Measurements from ENCODE around the gene SLC44A4. TPM values are rescaled to one million over a fixed set of nuclear protein-coding genes. Genes with fewer than 3 reads are reported as not detected.
"Not testable (repeated sequence)": the region's sequence is repeated elsewhere in the genome, so short reads cannot be mapped to it uniquely, and the experiment has no call there.

Gene SLC44A4
- total and polyA plus RNA-seq, 5 donors = 0.05 TPM; not detected in 4

- Histone ChIP-seq H3K27ac (ENCODE audit: low read length) (no peak overlapping the region), H3K27me3 (ENCODE audit: control insufficient read depth, insufficient read depth) (no peaks in the 10 kb centered on the region), H3K4me1 (ENCODE audit: control insufficient read depth, insufficient read depth, low read length) (no peaks in the 10 kb centered on the region), H3K9me3 (ENCODE audit: control insufficient read depth, low read length) (no peaks in the 10 kb centered on the region), H3K4me3 (ENCODE audit: low read length) (no peak overlapping the region)
- 75% methylated on average over 8 of the region's 8 CpGs for WGBS
- ATAC-seq (no peak), DNase-seq (peak in 2 of 3 donors; percentile 25 to 36)
- intact Hi-C loops (cut with DNase I) = loop anchor here in 1 of 4 donors (10.0 kb wide), 1 partner anchor 185 kb away; the partner anchor contains the start of gene LY6G5C
These were observed 9.5 kb downstream of the SLC44A4 start for GRCh38 chr6:31869343-31869742.

GRCh38 chr6:31868658-31868971 lies 10.2 kb downstream of the SLC44A4 start:
- not testable (repeated sequence) for H3K9me3 ChIP-seq (ENCODE audit: control insufficient read depth, low read length); H3K27ac ChIP-seq (ENCODE audit: low read length); H3K4me3 ChIP-seq (ENCODE audit: low read length); H3K4me1 ChIP-seq (ENCODE audit: control insufficient read depth, insufficient read depth, low read length); ATAC-seq; DNase-seq; H3K27me3 ChIP-seq (ENCODE audit: control insufficient read depth, insufficient read depth)
- 75% methylated on average over 1 of the region's 1 CpG for WGBS
- intact Hi-C loops (cut with DNase I) = loop anchor here in 1 of 4 donors (10.0 kb wide), 1 partner anchor 184 kb away; the partner anchor contains the start of gene LY6G5C

DNA sequence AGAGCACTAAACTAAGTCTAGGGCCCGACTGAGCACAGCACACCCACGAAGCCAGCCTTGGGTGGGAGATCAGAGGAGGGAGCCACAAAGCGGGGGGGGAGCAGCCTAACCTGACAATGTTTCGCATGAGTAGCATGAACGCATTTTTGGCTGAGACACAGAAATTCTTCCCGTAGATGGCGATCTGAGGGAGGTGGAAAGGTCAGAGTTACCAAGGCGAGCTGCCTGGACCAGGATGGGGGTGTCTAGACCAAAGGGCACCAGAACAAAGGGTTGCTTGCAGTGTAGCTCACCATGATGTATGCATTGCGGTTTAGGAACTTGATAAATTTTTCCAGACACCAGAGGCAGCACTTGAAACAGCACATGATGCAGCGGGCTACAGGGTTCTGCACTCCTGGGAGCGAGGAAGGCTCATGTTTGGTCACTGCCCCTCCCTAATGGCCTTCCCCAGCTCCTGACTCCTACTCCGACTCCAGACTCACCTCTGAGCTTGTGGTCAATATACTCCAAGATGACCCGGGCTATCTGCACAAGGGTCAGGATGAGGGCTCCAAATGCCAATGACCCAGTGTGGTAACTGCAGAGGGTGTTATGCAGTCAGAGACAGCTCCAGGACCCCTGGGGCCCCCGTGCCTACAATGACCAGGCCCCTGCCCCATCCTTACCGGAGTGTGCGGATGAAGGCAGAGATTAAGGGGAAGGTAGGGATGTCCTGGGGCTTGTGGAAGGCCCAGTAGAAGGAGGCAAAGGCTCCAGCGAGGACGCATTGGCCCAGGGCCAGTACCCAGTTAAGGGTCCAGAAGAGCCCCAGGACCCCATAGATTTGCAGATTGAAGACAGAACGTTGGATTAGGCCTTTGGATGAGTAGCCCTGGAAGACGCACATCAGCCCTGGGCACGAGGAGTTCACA lies 13.3 kb downstream of the SLC44A4 start:
- Histone ChIP-seq H3K4me3 (ENCODE audit: low read length) (no peak overlapping the region), H3K27ac (ENCODE audit: low read length) (no peak overlapping the region), H3K9me3 (ENCODE audit: control insufficient read depth, low read length) (no peaks in the 10 kb centered on the region), H3K27me3 (ENCODE audit: control insufficient read depth, insufficient read depth) (no peaks in the 10 kb centered on the region), H3K4me1 (ENCODE audit: control insufficient read depth, insufficient read depth, low read length) (peaks cover 2% of the 10 kb centered on the region)
- DNase-seq (peak in 2 of 3 donors; percentile 27 to 30), ATAC-seq (no peak)
- intact Hi-C loops (cut with DNase I) = loop anchor here in 1 of 4 donors (10.0 kb wide), 1 partner anchor 181 kb away; the partner anchor contains the start of gene LY6G5C
- 79% methylated on average over 21 of the region's 21 CpGs for WGBS

- intact Hi-C loops (cut with DNase I) = loop anchor here in 1 of 4 donors (10.0 kb wide), 1 partner anchor 180 kb away; the partner anchor contains the start of gene LY6G5C
These were observed 14.0 kb downstream of the SLC44A4 start for GRCh38 chr6:31864818-31865204.

DNA sequence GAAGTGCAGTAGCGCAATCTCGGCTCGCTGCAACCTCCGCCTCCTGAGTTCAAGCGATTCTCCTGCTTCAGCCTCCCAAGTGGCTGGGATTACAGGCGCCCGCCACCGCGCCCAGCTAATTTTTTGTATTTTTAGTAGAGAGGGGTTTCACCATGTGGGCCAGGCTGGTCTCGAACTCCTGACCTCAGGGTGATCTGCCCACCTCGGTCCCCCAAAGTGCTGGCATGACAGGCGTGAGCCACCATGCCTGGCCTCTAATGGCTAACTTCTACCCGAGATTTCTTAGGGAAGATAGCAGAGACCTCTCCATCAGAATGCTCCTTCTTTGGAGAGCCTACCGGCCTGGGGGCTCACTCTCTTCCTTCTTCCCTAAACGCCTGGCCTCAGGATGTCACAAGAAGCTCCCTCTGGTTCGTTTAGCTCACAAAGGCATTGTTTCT lies 14.7 kb downstream of the SLC44A4 start:
- DNase-seq = peak in 1 of 3 donors; percentile 54
- H3K27ac ChIP-seq (ENCODE audit: low read length); H3K9me3 ChIP-seq (ENCODE audit: control insufficient read depth, low read length); H3K4me1 ChIP-seq (ENCODE audit: control insufficient read depth, insufficient read depth, low read length); ATAC-seq; H3K27me3 ChIP-seq (ENCODE audit: control insufficient read depth, insufficient read depth): not testable (repeated sequence)
- H3K4me3 ChIP-seq (ENCODE audit: low read length) = peak overlapping the region; percentile 46
- WGBS = 14% methylated on average over 16 of the region's 16 CpGs
- intact Hi-C loops (cut with DNase I) = loop anchor here in 1 of 4 donors (10.0 kb wide), 1 partner anchor 179 kb away; the partner anchor contains the start of gene LY6G5C

More at GRCh38 chr6:31864818-31865204, 14.0 kb downstream of the SLC44A4 start:
- DNase-seq (peak in 2 of 3 donors; percentile 26 to 28), ATAC-seq (no peak)
- Histone ChIP-seq H3K4me1 (ENCODE audit: control insufficient read depth, insufficient read depth, low read length) (peaks cover 2% of the 10 kb centered on the region), H3K27ac (ENCODE audit: low read length) (no peak overlapping the region), H3K9me3 (ENCODE audit: control insufficient read depth, low read length) (no peaks in the 10 kb centered on the region), H3K27me3 (ENCODE audit: control insufficient read depth, insufficient read depth) (no peaks in the 10 kb centered on the region), H3K4me3 (ENCODE audit: low read length) (no peak overlapping the region)
- WGBS = 85% methylated on average over 8 of the region's 8 CpGs

DNA sequence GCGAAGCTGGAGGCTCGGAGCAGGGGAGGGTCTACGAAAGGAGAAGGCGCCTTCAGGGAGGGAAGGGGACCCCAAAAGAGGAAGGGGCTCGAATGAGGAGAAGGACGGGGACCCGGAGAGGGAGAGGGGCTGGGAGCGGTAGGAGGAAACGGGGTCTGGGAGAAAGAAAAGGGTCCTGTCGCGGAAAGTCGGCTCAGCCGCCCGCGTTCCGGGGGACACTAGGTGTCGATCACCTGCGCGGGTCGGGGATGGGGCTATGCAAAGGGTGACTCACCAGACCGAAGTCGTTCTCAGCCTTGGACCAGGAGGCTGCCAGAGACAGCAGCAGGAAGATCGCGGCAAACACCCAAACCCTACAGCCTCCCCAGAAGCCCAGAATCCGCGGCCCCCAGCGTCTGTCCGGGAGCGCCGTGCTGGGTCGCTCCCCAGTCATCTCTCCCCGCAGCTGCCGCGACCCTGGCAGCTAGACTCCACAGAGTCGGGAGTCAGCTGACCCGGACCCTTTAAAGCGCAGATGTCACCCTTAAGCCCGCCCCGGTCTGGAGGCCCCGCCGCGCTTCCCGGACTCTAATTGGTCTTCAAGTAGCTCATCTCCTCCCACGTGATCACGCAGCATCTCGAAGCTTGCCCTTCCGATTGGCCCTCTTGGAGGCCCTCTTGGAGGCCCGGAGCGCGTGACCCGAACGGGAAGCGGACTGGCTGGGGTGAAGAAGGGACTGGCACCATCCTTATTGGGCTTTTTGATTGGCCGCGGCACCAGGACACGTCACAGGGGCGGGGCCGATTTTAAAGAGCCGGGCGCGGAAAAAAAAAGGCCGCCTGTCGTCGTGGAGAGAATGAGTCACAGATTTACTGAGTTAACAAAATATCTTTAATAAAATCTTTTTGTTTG lies 16.2 kb downstream of the SLC44A4 start, which contains the start of gene NEU1:
Gene NEU1 (minus strand): TSS at position 478 of the 892 bp plus-strand sequence. CDS start 45 bp downstream, at position 433.
- WGBS = under 1% methylated on average over 64 of the region's 64 CpGs
- Histone ChIP-seq H3K27me3 (ENCODE audit: control insufficient read depth, insufficient read depth) (no peaks in the 10 kb centered on the region), H3K27ac (ENCODE audit: low read length) (peak within 1 kb of the TSS; percentile 86), H3K9me3 (ENCODE audit: control insufficient read depth, low read length) (no peaks in the 10 kb centered on the region), H3K4me1 (ENCODE audit: control insufficient read depth, insufficient read depth, low read length) (peaks cover 2% of the 10 kb centered on the region), H3K4me3 (ENCODE audit: low read length) (peak within 1 kb of the TSS; percentile 85)
- intact Hi-C loops (cut with DNase I) = loop anchor here in 1 of 4 donors (10.0 kb wide), 1 partner anchor 178 kb away; the partner anchor contains the start of gene LY6G5C
- ATAC-seq (peak; percentile 98), DNase-seq (peak; percentile 100)

- H3K27me3 ChIP-seq (ENCODE audit: control insufficient read depth, insufficient read depth) = no peaks in the 10 kb centered on the region
- H3K4me1 ChIP-seq (ENCODE audit: control insufficient read depth, insufficient read depth, low read length) = peaks cover 2% of the 10 kb centered on the region
- no peaks in the 10 kb centered on the region for H3K9me3 ChIP-seq (ENCODE audit: control insufficient read depth, low read length)
- intact Hi-C loops (cut with DNase I) = loop anchor here in 1 of 4 donors (10.0 kb wide), 1 partner anchor 177 kb away; the partner anchor contains the start of gene LY6G5C
- H3K27ac ChIP-seq (ENCODE audit: low read length) = no peak overlapping the region
- no peak for ATAC-seq
- peak overlapping the region; percentile 85 for H3K4me3 ChIP-seq (ENCODE audit: low read length)
- DNase-seq = peak in 1 of 3 donors; percentile 65
- WGBS = 39% methylated on average over 17 of the region's 17 CpGs
These were observed 16.9 kb downstream of the SLC44A4 start for GRCh38 chr6:31861919-31862343.

DNA sequence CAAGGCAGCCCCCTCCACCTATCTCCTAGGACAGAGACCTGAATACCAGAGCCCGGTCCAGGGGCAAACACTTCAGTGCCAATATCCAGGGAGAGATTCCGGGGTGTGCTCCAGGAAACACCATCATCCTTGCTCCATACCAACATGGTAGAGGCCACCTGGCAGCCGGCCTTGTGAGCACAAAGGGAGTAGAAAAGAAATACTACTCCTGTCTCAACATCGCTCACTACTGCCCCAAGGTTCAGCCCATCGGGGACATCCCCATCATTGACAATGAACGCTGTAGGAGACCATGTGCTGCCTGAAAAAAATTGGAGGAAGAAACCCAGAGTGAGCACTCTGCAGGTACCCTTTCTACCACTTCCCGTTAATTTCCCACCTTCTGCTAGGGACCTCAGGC lies 17.6 kb downstream of the SLC44A4 start:
- Histone ChIP-seq H3K27ac (ENCODE audit: low read length) (no peak overlapping the region), H3K27me3 (ENCODE audit: control insufficient read depth, insufficient read depth) (no peaks in the 10 kb centered on the region), H3K4me3 (ENCODE audit: low read length) (no peak overlapping the region), H3K9me3 (ENCODE audit: control insufficient read depth, low read length) (no peaks in the 10 kb centered on the region), H3K4me1 (ENCODE audit: control insufficient read depth, insufficient read depth, low read length) (peaks cover 2% of the 10 kb centered on the region)
- intact Hi-C loops (cut with DNase I) = loop anchor here in 1 of 4 donors (10.0 kb wide), 1 partner anchor 176 kb away; the partner anchor contains the start of gene LY6G5C
- DNase-seq = peak in 1 of 3 donors; percentile 32
- ATAC-seq = no peak
- WGBS = 93% methylated on average over 7 of the region's 7 CpGs

- DNase-seq = peak in 1 of 3 donors; percentile 30
- intact Hi-C loops (cut with DNase I) = loop anchor here in 1 of 4 donors (10.0 kb wide), 1 partner anchor 176 kb away; the partner anchor contains the start of gene LY6G5C
These were observed 18.4 kb downstream of the SLC44A4 start for GRCh38 chr6:31860349-31860748.

DNA sequence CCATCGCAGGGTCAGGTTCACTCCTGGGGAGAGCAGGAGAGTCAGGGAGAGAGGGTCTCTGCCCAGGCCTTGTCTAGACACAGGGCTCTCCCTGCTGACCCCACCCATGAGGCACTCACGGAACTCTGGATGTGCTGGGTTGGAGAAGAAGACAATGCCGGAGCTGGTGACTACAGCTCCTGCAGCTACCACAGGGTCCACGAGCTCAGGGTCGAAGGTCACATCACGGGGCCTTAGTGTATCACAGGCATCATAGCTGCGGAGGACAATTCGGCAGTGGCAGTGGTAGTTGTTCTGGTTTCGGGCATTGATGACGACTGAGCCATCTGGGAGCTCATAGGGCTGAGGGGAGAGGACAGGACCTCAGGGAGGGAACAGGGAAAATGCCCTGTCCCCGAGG lies 18.9 kb downstream of the SLC44A4 start:
- Histone ChIP-seq H3K27me3 (ENCODE audit: control insufficient read depth, insufficient read depth) (no peaks in the 10 kb centered on the region), H3K27ac (ENCODE audit: low read length) (no peak overlapping the region), H3K4me1 (ENCODE audit: control insufficient read depth, insufficient read depth, low read length) (peaks cover 2% of the 10 kb centered on the region), H3K4me3 (ENCODE audit: low read length) (no peak overlapping the region), H3K9me3 (ENCODE audit: control insufficient read depth, low read length) (no peaks in the 10 kb centered on the region)
- intact Hi-C loops (cut with DNase I) = loop anchor here in 1 of 4 donors (10.0 kb wide), 1 partner anchor 175 kb away; the partner anchor contains the start of gene LY6G5C
- WGBS = 91% methylated on average over 11 of the region's 11 CpGs
- ATAC-seq (no peak), DNase-seq (peak in 1 of 3 donors; percentile 34)

More at GRCh38 chr6:31860349-31860748, 18.4 kb downstream of the SLC44A4 start:
- WGBS = 93% methylated on average over 13 of the region's 13 CpGs
- Histone ChIP-seq H3K27me3 (ENCODE audit: control insufficient read depth, insufficient read depth) (no peaks in the 10 kb centered on the region), H3K27ac (ENCODE audit: low read length) (no peak overlapping the region), H3K4me3 (ENCODE audit: low read length) (no peak overlapping the region), H3K9me3 (ENCODE audit: control insufficient read depth, low read length) (no peaks in the 10 kb centered on the region), H3K4me1 (ENCODE audit: control insufficient read depth, insufficient read depth, low read length) (peaks cover 2% of the 10 kb centered on the region)
- no peak for ATAC-seq

Data from right cardiac atrium (tissue), 5 donors.